A549 treated with CpdA at 1 μM for 4 hours (cell line): Measurements from ENCODE around the gene PSMD2. TPM values are rescaled to one million over a fixed set of nuclear protein-coding genes. Genes with fewer than 3 reads are reported as not detected.

ENCODE experiments used
- total RNA-seq: library from RNA; stranded (reverse); fragments of 200-300 nt; extraction: Qiagen RNA extraction; gene quantifications from 5 replicates; pipeline ENCODE4 v1.2.3, GENCODE V29; 2022; ENCODE audit warnings: low read depth

PSMD2 gene
- total RNA-seq: 298 to 415 TPM (median 323 TPM) in 5 replicates

DNA sequence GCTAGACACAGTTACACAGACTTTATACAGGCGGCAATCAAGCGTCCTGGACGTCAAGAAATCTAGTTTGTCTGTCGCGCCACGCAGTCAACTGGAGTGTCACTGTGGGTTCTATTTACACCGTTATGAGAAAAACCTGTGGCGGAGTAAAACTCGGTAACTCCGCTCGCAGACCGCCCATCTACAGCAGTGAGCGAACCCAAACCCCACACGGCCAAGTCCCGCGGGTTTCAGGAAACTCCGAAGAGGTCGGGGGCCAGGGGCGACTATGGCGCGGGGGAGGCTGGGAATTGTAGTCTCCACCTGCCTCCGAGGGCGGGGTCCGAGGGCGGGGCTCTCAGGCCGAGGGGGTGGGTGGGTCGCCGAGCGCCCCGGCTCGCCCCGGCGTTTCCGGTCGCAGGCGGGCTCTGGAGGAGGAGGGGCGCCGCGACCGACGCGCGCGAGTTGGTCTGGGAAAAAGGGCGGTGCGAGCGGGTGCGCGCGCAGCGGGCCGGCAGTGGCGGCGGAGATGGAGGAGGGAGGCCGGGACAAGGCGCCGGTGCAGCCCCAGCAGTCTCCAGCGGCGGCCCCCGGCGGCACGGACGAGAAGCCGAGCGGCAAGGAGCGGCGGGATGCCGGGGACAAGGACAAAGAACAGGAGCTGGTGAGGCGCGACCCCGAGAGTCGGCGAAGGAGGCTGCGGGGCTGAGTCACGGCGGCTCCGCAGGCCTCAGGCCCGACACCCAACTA lies at the start of gene PSMD2:
PSMD2 (plus strand) TSS at position 483 of the 729 bp plus-strand sequence; CDS start at position 509, 26 bp downstream.

DNA sequence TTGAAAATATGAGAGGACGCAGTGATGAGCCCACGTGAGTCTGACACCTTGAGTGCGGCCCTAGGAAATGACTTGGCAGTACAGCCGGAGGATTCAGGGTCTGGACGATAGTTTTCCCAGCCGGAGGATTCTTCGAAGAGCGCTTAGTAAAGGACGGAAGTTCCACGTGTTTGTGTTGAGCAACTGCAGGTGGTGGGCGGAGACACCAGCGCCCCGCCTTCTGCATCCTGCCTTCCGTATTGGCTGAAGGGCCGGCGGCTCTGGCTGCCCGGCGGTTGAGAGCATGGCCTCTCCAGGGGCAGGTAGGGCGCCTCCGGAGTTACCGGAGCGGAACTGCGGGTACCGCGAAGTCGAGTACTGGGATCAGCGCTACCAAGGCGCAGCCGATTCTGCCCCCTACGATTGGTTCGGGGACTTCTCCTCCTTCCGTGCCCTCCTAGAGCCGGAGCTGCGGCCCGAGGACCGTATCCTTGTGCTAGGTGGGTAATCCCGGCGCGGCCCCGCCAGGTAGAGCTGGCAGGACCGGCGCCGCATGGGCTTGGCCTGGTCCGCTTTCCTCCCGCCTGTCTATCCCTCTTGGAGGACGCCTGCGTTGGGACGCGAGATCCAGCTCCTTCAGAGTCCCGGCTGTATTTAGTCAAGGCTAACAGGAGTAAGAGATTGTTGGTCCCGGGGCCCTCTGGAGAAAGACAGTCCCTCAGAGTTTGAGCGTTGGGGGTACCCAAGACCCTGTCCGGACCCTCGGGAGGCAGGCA lies 49.5 kb upstream of the PSMD2 start, which contains the start of gene EEF1AKMT4:
EEF1AKMT4 (plus strand) TSS at position 261 of the 755 bp plus-strand sequence; CDS start at position 284, 23 bp downstream.

DNA sequence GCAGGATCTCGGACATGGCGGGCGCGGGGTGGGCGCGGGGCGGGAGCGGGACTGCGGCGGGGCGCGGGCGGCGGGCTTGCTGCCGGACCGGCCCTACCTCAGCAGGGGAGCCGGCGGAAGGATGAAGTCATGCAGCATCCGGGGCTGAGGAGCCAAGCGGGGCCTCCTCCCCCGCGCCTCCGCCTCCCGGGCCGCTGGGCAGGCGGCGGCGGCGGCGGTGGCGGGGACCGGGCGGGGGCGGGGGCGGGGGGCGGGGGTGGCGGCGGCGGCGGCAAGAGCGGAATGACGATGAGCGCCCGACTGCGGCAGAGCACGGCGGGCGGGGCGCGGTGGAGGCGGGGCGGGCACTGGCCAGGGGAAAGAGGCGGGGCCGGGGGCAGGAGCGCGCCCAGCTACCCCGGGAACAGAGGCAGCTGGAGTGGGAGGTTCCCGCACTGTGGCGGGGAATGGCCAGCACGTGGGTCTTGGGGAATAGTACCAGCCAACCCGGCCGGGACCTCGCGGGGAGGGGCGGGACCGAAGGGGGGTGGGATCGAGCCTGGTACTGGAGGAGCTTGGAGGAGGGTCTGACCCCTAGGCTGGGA lies 37.7 kb upstream of the PSMD2 start, which contains the start of gene CAMK2N2:
CAMK2N2 (minus strand) TSS at position 284 of the 584 bp plus-strand sequence; CDS start at position 16, 268 bp downstream.

DNA sequence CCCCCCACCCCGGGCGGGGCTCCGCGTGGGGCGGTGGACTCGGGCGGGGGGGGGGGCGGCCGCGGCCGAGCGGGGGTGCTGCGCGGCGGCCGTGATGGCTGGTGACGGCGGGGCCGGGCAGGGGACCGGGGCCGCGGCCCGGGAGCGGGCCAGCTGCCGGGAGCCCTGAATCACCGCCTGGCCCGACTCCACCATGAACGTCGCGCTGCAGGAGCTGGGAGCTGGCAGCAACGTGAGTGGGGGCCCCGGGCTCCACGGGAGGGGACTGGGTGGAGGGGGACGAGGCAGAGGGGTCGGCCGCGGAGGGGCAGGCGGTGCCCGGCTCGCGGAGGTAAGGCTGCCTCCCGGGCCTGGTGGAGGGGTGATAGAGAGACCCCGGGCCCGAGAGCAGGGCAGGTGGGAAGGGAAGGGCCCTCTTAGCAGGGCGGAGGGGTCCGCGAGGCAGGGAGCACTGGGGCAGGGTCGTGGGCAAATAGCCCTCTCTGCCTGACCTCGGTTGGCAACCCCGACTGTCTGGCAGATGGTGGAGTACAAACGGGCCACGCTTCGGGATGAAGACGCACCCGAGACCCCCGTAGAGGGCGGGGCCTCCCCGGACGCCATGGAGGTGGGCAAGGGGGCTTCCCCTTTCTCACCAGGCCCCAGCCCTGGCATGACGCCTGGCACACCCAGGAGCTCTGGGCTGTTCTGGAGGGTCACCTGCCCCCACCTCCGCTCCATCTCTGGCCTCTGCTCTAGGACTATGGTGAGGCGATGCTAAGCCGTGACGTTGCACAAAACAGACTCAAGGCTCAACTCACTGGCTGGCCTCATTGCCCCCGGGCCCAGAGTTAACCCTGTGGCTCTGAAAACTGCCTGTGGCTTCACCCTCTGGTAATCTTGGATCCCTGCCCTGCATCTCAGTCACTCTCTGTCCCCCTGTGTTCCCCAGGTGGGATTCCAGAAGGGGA lies 22.8 kb upstream of the PSMD2 start, which contains the start of gene ECE2:
ECE2 (plus strand) TSS at position 62 of the 950 bp plus-strand sequence; CDS start at position 194, 132 bp downstream.

DNA sequence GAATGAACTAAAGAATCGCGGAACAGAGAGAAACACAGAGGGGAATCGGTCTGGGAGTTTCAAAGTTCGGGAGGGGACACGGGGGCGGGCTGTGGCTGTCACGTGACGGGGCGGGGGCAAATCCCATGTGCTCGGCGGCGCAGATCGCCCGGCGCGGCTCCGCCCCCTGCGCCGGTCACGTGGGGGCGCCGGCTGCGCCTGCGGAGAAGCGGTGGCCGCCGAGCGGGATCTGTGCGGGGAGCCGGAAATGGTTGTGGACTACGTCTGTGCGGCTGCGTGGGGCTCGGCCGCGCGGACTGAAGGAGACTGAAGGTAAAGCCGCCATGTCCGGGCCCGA lies 15.3 kb downstream of the PSMD2 start, which contains the start of gene EIF4G1:
EIF4G1 (plus strand) TSS at position 244 of the 337 bp plus-strand sequence. CDS start 1,191 bp downstream, outside the sequence.

DNA sequence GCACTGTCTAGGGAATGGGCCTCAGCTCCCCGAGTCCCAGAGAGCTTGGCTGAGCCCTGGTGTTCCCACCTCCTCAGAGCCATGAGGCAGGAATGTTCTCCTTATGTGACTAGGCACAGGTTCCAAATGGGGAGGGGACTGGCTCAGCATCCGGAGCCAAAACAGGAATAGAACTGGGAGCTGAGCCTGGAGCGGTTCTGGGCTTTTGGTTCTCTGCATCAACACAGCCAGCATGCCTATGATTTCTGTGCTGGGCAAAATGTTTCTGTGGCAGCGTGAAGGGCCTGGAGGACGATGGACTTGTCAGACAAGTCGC lies 38.3 kb downstream of the PSMD2 start, which contains the start of gene FAM131A:
FAM131A (plus strand) TSS at position 202 of the 316 bp plus-strand sequence; CDS start at position 233, 31 bp downstream.

Other genes starting within 250 kb of the PSMD2 start
- gene HTR3C, start 246.2 kb upstream of the PSMD2 start, total RNA-seq: not detected in 5 replicates
- gene HTR3E, start 202.2 kb upstream of the PSMD2 start, total RNA-seq: not detected in 5 replicates
- gene EIF2B5, start 163.9 kb upstream of the PSMD2 start, total RNA-seq: 26.5 to 30.8 TPM (median 29.7 TPM) in 5 replicates
- 20.4 to 27.7 TPM (median 25.4 TPM) in 5 replicates for gene DVL3, start 143.9 kb upstream of the PSMD2 start, total RNA-seq
- gene AP2M1, start 124.4 kb upstream of the PSMD2 start, total RNA-seq: 295 to 329 TPM (median 316 TPM) in 5 replicates
- 32.1 to 35.1 TPM (median 34.6 TPM) in 5 replicates for gene ABCF3, start 113.0 kb upstream of the PSMD2 start, total RNA-seq
- 0.34 to 0.93 TPM (median 0.38 TPM) in 5 replicates for gene VWA5B2, start 69.7 kb upstream of the PSMD2 start, total RNA-seq
- 54.5 to 79.7 TPM (median 76.1 TPM) in 5 replicates for gene ALG3, start 50.3 kb upstream of the PSMD2 start, total RNA-seq
- gene EEF1AKMT4, start 49.6 kb upstream of the PSMD2 start, total RNA-seq: 9.5 to 13.9 TPM (median 13.2 TPM) in 5 replicates
- gene CAMK2N2, start 37.7 kb upstream of the PSMD2 start, total RNA-seq: 0.77 to 1.8 TPM (median 1.4 TPM) in 5 replicates
- gene ECE2, start 23.2 kb upstream of the PSMD2 start, total RNA-seq: not detected in 5 replicates
- 255 to 273 TPM (median 265 TPM) in 5 replicates for gene EIF4G1, start 15.4 kb downstream of the PSMD2 start, total RNA-seq
- gene FAM131A, start 38.4 kb downstream of the PSMD2 start, total RNA-seq: 8.1 to 11.3 TPM (median 8.6 TPM) in 5 replicates
- gene CLCN2, start 62.4 kb downstream of the PSMD2 start, total RNA-seq: 4.6 to 5.8 TPM (median 5.1 TPM) in 5 replicates
- gene POLR2H, start 62.5 kb downstream of the PSMD2 start, total RNA-seq: 72.6 to 84.5 TPM (median 76.7 TPM) in 5 replicates
- 0.03 TPM in 1 of 5 replicates, not detected in the others for gene THPO, start 79.0 kb downstream of the PSMD2 start, total RNA-seq
- gene CHRD, start 80.8 kb downstream of the PSMD2 start, total RNA-seq: 0.11 to 0.27 TPM (median 0.22 TPM) in 5 replicates